GM18508 (cell line): ENCODE data around the gene TDRD3.
"Not testable (repeated sequence)": the region's sequence is repeated elsewhere in the genome, so short reads cannot be mapped to it uniquely, and the experiment has no call there.

Source experiments
- ATAC-seq: cut with Tn5 transposase; IDR thresholded peaks from one replicate; pipeline ENCODE4 v1.9.1; 2021; ENCODE audit warnings: moderate number of reproducible peaks; ENCODE audit not compliant: insufficient read depth, unreplicated experiment

Gene TDRD3

DNA sequence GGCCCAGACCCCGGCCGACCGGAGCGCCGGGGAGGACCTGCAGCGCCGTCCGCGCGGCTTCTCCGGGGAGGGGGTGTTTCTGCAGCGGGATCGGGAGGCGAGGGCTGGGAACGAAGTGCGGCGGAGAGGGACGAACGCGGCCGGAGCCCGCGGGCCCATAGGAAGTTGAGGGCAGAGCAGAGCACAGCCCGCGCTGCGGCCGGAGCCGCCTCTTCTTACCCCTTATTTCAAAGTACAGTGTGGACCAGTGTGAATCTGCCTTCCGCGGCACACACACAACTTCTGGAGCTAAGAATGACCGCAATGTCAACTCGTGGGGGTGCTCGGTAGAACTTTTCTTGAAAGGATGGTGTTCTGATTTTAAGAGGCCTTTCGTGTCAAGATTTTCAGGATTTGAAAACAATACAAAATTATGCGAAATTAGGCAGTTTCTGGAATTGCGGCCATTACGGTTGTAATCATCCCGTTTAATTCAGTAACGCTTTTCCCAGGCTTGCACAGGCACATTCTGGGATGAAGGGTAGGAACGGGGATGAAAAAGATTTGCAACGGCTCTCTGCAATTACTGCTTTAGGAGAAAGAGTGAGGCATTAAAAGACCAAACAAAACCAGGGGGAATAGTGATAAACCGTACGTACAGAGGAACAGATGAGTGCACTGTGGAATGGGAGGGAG lies 821 bp downstream of the TDRD3 start:
- ATAC-seq = peak; percentile 13

DNA sequence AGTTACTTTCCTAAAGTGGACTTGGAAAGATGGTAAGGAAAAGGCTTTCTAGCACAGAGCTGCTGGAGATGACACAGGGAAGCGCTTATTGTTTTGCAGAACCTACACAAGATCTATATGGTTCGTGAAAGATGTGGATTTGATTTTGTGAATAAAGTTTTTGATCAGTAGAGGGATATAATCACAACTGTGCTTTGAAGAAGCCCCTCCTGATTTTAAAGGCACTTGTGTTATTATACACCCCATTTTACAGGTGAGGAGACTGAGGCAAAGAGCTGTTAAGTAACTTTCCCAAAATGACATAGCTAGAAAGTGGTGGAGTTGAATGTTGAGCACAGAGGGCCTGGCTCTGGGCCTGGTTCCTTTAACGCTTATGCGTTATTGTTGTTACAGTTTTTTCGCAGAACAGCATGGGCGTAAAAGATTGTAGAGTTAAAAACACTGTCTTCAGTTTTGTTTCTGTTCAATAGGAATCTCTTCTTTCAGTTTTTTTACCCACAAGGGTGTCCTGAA lies 1.4 kb downstream of the TDRD3 start:
- no peak for ATAC-seq

DNA sequence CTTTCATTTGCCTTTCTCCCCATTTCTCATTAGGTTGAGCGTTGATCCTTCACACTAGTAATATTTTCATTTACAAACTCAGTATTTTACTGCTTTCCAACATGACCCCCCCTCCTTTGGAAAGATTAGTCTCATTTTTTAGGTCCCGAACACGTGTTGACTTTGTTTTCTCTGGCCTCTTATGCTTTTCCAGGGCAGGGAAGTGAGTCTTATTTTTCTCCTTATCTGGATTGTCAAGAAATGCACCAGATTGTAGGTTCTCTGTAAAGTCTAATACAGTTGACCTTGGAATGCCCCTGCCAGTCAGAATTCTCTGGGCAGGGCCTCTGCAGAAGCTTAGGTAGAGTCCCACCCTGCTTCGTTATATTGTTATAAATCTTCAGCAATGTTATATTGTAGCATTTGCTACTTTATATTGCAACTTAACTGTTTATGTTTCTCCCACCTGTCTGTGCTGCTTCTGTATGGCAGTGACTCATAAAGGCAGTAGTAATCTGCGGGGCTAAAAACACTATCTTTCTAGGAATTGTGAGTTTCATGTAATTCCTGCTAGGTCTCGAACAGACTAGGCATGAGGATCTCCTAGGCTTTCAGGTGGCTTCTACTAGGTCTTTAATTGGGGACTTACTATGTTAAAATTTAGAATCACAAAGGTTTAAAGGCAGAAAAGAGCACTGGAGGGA lies 2.0 kb downstream of the TDRD3 start:
- no peak for ATAC-seq

DNA sequence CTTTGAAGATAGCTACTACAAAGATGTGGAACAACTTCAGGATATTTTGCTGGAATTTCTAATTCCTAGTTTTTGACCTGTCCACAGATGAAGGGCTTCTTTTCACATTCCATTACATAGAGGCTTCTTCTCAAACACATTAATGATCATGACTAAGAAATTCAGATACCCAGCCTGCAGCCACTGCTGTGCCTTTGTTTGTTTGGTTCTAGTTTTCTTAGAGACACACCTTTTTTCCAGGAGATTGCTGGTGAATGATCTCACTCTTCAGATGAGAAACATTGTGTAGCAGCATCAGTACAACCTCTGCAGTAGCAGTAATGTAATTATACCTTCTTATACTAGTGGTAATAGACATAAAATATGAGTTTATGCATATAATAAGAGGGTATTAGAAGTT lies 5.0 kb downstream of the TDRD3 start:
- ATAC-seq = no peak

DNA sequence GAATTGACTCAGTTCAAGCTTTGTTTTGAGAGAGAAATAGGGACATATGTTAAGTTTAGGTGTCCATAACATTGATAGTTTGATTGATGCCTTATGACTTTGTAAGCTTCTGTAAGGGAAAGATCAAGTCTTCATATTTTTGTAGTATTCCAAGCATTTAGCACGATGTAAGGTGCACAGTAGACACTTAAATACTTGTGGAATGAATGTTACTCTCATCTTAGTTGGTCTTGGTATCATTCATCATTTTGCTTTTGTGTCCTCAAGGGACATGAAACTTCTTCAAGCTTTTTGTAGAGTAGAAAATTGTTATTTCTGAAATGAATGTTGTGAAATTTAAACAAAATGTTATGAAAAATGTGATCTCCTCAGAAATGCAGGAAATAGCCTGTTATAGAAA lies 10.1 kb downstream of the TDRD3 start:
- no peak for ATAC-seq

DNA sequence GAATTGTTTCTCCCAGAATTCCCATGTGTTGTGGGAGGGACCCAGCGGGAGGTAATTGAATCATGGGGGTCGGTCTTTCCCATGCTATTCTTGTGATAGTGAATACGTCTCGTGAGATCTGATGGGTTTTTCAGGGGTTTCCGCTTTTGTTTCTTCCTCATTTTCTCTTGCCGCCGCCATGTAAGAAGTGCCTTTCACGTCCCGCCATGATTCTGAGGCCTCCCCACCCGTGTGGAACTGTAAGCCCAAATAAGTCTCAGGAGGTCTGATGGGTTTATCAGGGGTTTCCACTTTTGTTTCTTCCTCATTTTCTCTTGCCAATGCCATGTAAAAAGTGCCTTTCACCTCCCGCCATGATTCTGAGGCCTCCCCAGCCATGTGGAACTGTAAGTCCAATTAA lies 10.8 kb downstream of the TDRD3 start:
- ATAC-seq = not testable (repeated sequence)

DNA sequence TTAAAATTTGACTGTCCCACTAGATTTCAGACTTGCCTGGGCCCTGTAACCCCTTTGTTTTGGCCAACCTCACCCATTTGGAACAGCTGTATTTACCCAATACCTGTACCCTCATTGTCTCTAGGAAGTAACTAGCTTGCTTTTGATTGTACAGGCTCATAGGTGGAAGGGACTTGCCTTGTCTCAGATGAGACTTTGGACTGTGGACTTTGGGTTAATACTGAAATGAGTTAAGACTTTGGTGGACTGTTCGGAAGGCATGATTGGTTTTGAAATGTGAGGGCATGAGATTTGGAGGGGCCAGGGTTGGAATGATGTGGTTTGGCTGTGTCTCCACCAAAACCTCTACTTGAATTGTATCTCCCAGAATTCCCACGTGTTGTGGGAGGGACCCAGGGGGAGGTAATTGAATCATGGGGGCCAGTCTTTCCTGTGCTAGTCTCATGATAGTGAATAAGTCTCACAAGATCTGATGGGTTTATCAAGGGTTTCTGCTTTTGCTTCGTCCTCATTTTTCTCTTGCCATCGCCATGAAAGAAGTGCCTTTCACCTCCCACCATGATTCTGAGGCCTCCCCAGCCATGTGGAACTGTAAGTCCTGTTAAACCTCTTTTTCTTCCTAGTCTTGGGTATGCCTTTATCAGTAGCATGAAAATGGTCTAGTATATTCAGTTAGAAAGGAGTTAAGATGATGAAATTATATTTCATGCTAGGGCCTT lies 12.7 kb downstream of the TDRD3 start:
- ATAC-seq = not testable (repeated sequence)

DNA sequence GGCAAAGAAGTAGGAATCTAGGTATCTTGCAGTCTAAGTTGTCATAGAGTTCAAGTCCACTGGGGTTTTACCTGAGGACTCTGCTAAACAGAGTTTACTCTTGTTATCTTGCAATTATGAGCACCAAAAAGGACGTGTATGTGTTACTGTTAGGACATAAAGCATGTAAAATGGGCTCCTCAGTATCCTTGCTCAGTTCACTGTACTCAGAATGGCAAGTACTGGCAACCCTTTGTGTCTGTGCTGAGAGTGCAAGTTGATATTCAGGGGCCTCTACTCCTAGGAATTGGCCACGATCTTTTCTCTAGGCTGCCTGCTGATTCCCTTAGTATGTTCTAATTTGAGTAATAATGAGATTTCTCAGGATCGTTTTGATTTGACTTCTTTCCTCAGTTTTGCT lies 13.3 kb downstream of the TDRD3 start:
- ATAC-seq = no peak

DNA sequence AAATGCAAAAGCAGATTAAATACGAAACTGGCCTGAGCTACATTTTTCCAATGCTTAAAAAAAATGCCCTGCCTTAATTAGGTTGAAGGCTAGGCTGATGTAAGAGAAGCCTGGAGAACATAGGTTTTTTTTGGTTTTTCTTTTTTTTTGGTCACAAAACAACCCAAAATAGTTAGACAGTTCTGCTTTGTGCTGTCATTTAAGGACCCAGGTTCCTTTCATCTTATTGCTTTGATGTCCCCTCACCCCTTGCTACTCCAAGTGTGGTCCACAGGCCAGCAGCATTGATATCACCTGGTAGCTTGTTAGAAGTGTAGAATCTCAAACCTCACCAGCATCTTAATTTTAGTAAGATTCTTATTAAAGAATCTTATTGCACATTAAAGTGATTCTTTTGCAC lies 14.4 kb downstream of the TDRD3 start:
- no peak for ATAC-seq

DNA sequence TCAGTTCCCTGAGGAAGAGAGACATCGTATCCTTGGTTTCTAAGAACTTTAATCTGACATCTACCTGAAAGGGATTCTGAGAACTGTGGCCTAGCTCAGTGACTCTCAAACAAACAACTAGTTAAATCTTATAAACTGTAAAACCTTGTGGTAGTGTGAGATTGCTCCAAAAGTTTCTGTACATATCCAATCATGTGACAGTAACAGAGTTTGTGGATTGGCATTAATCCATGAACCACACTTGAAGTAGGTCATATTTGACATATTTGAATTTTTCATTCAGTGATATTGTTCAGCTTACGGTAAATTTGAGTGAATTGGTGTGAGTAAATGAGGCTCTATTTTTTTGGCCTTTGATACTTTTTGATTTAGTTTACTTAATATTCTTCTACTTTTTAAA lies 15.0 kb downstream of the TDRD3 start:
- no peak for ATAC-seq

DNA sequence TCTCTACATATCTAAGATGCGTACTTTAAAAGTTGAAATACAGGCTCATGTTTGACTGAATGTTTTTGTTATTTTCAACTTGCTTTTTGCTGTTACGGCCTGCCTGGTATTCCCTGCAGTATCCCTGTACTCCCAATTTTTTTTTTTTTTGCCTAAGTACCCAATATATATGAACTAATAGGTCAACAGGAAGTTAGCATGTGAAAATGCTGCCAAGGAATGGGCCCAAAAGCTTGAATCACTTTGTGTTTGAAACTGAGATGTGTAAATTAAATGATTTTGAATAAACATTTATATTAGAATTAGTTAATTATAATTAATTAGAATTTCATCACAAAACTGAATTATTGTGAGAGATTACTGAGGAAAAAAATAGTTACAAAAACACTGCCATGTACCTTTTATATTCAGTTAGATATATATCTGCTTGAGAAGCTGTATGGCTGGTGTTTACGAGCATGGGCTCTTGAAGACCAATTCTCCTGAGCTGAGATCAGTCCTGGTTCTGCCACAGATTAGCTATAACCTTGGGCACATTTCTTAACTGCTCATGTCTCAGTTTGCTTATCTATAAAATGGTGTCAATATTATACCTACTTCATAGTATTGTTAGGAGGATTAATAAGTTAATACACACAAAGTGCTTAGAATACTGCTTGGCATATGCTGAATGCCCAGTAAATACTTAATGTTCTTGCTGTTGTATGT lies 16.0 kb downstream of the TDRD3 start:
- no peak for ATAC-seq

DNA sequence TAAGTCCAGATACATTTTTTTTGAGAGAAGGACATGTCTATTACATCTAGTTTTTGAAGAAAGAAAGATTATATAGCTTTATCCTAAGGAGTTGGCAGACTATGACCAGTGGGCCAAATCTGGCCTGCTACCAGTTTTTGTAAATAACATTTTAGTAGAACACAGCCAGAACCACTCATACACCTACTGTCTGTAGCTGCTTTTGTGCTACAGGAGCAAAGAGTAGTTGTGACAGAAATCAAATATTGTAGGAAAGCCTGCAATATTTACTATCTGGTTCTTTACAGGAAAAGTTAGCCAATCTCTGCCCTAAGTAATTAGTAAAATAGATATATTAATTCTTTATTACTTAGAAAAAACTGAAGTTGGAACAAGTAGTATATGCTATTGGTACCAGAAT lies 17.2 kb downstream of the TDRD3 start:
- ATAC-seq = no peak

DNA sequence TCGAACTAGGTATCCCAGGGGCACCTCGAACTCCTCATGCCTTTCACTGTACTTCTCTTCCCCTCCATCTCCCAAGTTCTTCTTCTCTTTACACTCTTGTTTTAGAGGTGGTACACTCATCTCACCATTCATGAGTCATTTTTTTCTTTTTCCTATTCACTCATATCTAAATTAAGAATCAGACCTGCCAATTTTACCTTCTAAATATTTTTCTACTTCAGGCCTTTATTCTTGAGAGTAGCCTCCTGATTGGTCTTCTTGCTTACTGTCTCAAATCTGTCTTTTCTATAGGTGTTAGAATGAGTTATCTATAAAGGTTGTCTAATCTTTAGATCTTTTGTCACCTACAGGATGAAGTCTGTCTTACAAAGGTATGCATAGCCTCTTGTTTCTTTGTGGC lies 20.7 kb downstream of the TDRD3 start:
- no peak for ATAC-seq

DNA sequence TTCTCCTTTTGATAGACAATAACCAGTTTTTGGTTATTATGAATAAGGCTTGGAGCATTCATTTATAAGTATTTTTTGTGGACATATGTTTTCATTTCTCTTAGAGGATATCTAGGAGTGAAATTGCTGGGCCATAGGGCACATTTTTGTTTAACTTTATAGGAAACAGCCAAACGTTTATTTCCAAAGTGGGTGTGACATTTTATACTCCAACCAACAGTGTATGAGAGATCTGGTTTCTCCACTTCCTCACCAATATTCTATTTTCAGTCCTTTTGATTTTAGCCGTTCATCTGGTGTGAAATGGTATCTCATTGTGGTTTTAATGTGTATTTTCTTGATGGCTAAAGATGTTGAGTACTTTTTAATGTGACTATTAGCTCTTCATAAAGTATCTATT lies 21.9 kb downstream of the TDRD3 start:
- ATAC-seq = no peak

DNA sequence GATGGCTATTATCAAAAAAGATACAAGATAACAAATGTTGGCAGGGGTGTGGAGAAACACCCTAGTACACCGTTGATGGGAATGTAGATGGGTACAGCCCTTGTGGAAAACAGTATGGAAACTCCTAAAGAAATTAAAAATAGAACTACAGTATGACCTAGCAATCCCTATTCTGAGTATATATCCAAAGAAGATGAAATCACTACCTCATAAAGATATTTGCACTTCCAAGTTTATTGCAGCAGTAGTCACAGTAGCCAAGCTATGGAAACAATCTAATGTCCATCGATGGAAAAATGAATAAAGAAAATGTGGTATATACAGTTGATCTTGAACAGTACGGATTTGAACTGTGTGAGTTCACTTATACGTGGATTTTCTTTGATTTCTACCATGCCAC lies 28.3 kb downstream of the TDRD3 start:
- ATAC-seq = no peak

DNA sequence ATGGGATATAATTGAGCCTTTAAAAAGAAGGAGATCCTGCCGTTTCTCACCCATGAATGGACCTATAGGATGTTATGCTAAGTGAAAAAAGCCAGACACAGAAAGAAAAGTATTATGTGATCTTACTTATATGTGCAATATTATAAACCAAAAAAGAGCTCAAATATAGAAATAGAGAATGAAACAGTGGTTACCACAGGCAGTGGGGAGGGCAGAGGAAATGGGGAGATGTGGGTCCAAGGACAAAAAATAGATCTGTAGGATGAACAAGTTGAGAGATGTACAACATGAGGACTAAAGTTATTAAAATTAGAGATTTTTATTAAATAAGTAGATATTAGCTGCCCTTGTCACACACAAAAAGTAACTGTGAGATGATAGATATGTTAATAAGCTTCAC lies 29.1 kb downstream of the TDRD3 start:
- ATAC-seq = no peak

DNA sequence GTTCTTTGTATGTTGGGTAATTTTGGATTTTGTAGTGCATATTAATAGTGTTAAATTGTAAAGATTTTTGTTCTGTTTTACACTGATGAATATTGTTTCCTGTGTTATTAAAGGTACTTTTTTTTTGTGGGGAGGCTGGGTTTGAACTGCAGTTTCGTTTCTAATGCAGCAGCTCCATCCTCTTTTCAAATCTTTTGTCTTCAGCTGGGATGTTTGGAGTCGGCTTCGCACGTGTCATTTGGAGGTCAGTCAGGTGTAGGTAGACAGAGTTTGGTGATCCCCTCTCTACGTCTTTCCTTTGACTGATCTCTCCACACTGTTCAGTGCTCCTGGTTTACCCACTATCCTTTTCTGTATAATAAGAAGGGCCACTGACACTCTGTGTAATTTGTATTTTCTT lies 30.3 kb downstream of the TDRD3 start:
- peak; percentile 48 for ATAC-seq

DNA sequence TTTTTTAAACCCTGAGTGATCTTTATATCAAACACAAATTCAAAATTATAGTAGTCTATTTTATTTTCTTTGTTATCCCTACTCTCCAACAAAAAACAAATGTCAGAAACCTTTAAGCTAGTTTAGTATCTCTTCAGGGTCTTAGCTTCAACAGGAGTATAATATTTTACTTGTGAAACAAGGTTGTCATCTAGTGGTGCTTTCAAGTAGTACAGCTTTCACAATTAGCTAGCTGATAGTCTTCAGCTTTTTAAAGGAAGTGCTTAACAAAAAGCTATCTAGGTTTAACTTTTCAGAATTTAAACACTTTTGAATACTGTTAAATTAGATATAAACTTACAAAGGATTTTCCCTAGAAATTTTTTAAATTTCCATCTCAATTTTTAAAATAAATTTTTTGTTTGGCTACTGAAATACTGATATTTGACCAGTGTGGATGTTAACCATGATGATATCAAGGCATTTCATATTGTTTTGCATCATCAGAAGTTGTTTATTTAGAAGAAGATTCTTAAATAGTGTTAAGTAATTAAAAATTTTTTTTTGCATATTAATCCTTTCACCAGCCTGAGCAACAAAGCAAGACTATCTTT lies 34.2 kb downstream of the TDRD3 start:
- ATAC-seq = peak; percentile 52

DNA sequence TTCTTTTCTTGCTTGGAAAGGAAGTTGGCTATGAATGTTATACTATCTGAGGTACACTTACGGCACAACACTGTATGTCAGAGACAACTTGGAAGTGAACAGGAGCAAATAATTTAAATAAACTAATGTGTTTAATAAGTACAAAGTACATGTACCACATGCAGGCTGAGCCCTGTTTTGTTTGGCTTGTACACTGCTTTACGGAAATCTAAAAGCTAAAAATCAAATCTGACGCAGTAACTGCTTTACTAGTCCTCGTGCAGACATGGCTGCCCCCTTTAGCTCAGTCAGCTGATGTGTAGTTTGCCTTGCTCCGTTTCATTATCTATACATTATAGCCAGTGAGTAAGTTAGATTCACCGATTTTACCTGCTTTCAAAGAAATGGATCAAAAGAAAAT lies 36.5 kb downstream of the TDRD3 start:
- no peak for ATAC-seq

DNA sequence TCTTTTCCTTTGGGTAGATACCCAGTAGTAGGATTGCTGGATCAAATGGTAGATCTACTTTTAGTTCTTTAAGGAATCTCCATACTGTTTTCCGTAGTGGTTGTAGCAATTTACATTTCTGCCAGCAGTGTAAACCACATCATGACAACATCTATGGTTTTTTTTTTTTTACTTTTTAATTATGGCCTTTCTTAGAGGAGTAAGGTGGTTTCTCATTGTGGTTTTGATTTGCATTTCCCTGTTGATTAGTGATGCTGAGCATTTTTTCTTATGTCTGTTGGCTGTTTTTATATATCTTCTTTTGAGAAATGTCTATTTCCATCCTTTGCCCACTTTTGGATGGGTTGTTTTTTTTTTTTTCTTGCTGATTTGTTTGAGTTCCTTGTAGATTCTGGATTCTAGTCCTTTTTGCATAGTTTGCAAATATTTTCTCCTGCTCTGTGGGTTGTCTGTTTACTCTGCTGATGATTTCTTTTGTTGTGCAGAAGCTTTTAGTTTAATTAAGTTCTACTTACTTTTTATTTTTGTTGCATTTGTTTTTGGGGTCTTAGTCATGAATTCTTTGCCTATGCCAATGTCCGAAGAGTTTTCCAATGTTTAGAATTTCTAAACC lies 38.8 kb downstream of the TDRD3 start:
- no peak for ATAC-seq
